K562 (cell line): ENCODE measurements around the gene KCNJ4. TPM values are rescaled to one million over a fixed set of nuclear protein-coding genes. Genes with fewer than 3 reads are reported as not detected.
"Not testable (repeated sequence)": the region's sequence is repeated elsewhere in the genome, so short reads cannot be mapped to it uniquely, and the experiment has no call there.

Experiments
- ATAC-seq: fragments of 200-7000 bp; cut with Tn5 transposase; 3 replicates; pipeline ENCODE4 v1.9.1; 2020; ENCODE audit warnings: moderate library complexity
- BruUV-seq: library from RNA; stranded (reverse); fragments of 400-500 nt; replicated peaks from 2 replicates; lab custom pipeline; 2021; lab: Mats Ljungman, UMichigan
- CTCF ChIA-PET: fragments of 300-600 bp; formaldehyde crosslinking; extraction: SDS; loops from one replicate; lab custom pipeline; 2021; ENCODE audit warnings: low intra/inter-chr PET ratio; lab: Yijun Ruan, JAX
- POLR2A ChIA-PET: fragments of 300-600, 350-650 bp; sonication (Branson Sonifier 250); formaldehyde crosslinking; extraction: SDS; loops from one replicate; lab custom pipeline; 2021; ENCODE audit warnings: antibody characterized with exemption, inconsistent platforms; lab: Yijun Ruan, JAX
- DNase-seq, 4 experiments: peaks; one replicate each; pipeline versions ENCODE4 v3.0.0 to v3.0.0-alpha.2; 2011 to 2018; ENCODE audit warnings: low spot score in 3 of 4, mixed read lengths in 3 of 4; ENCODE audit errors: extremely low read depth in 1 of 4
- FAIRE-seq: peaks from 2 replicates; lab custom pipeline; 2011; peaks lifted over from hg19 to GRCh38; lab: Jason Lieb, UNC
- H2AFZ ChIP-seq: 2 replicates; pipeline ENCODE4 v1.6.0; 2011; ENCODE audit warnings: low read depth, low read length, control low read depth, inconsistent platforms
- H3K27ac ChIP-seq: fragments of 200-600 bp; 3 replicates; pipeline ENCODE4 v1.8.0; 2011; ENCODE audit warnings: low read depth, mild to moderate bottlenecking, control low read depth, inconsistent platforms, low read length, moderate library complexity, mixed read lengths; ENCODE audit errors: extremely low read depth
- H3K27me3 ChIP-seq, 2 experiments: fragments of 300-600 bp in 1 of 2; 2 replicates in 1 of 2; 3 replicates in 1 of 2; pipeline versions ENCODE4 v1.6.0 to v1.8.0; 2011; ENCODE audit warnings: inconsistent platforms in 2 of 2, low read length in 2 of 2, mild to moderate bottlenecking in 1 of 2, mixed read lengths in 1 of 2, moderate library complexity in 1 of 2; ENCODE audit not compliant: control insufficient read depth in 2 of 2, insufficient read depth in 2 of 2
- H3K36me3 ChIP-seq: fragments of 300-600 bp; 3 replicates; pipeline ENCODE4 v1.8.0; 2011; ENCODE audit warnings: mild to moderate bottlenecking, low read length, inconsistent platforms; ENCODE audit not compliant: control insufficient read depth, insufficient read depth
- H3K4me1 ChIP-seq, 2 experiments: fragments of 200-600 bp in 1 of 2; replicated peaks in 1 of 2; 2 replicates in 1 of 2; 3 replicates in 1 of 2; pipeline versions ENCODE4 v1.5.1 to v1.8.0; 2011; ENCODE audit warnings: inconsistent platforms in 2 of 2, low read length in 2 of 2, mild to moderate bottlenecking in 1 of 2, mixed read lengths in 1 of 2, moderate library complexity in 1 of 2; ENCODE audit not compliant: control insufficient read depth in 2 of 2, insufficient read depth in 2 of 2
- H3K4me2 ChIP-seq: 2 replicates; pipeline ENCODE4 v1.6.1; 2011; ENCODE audit warnings: low read length, control low read depth, inconsistent platforms, mixed read lengths; ENCODE audit not compliant: insufficient read depth
- H3K4me3 ChIP-seq: fragments of 200-600 bp; sonication (generic), shearing (Covaris generic); 2 replicates; pipeline ENCODE4 v1.5.1; 2016; ENCODE audit warnings: control low read depth, inconsistent platforms
- H3K79me2 ChIP-seq: fragments of 200-600 bp; 3 replicates; pipeline ENCODE4 v1.8.0; 2011; ENCODE audit warnings: low read length, inconsistent platforms; ENCODE audit not compliant: control insufficient read depth, insufficient read depth
- H3K9ac ChIP-seq, 2 experiments: 2 replicates each; pipeline versions ENCODE4 v1.6.0 to v1.6.1; 2011; ENCODE audit warnings: low read depth in 2 of 2, low read length in 2 of 2, control low read depth in 1 of 2, inconsistent platforms in 1 of 2, mild to moderate bottlenecking in 1 of 2, mixed read lengths in 1 of 2; ENCODE audit not compliant: insufficient read depth in 1 of 2
- H3K9me1 ChIP-seq: one replicate; pipeline ENCODE4 v1.6.0; 2011; ENCODE audit warnings: inconsistent platforms, mild to moderate bottlenecking, low read length, moderate library complexity; ENCODE audit not compliant: control insufficient read depth, insufficient read depth
- H3K9me3 ChIP-seq: replicated peaks from 2 replicates; pipeline ENCODE4 v1.5.1; 2011; ENCODE audit warnings: low read depth, low read length, inconsistent platforms; ENCODE audit not compliant: control insufficient read depth, insufficient read depth
- H4K20me1 ChIP-seq: replicated peaks from 2 replicates; pipeline ENCODE4 v1.6.1; 2011; ENCODE audit warnings: low read length, inconsistent platforms, mixed read lengths; ENCODE audit not compliant: control insufficient read depth, insufficient read depth
- MCM2 ChIP-seq: fragments of 450-650 bp; IDR thresholded peaks from 2 replicates; pipeline ENCODE4 v1.6.1; 2017; ENCODE audit warnings: low read depth, mild to moderate bottlenecking
- TSC22D4 ChIP-seq: fragments of 450-650 bp; IDR thresholded peaks from 2 replicates; pipeline ENCODE4 v1.6.1; 2016; ENCODE audit warnings: missing genetic modification characterization, missing biosample characterization, control low read depth
- ZNF217 ChIP-seq: sonication (generic); formaldehyde crosslinking; IDR thresholded peaks from 2 replicates; pipeline ENCODE4 v1.8.0; 2022; ENCODE audit warnings: mild to moderate bottlenecking, missing genetic modification reagents
- WGBS: fragments of 100-300 bp; shearing (Covaris generic); methylation state at CpG from one replicate; pipeline ENCODE4 v1.1.6; 2016; ENCODE audit warnings: low coverage, mixed read lengths; ENCODE audit not compliant: insufficient coverage; ENCODE audit errors: missing lambda C conversion rate; 5-methylcytosine and 5-hydroxymethylcytosine counted together
- in situ Hi-C: fragments of 300-500 bp; cut with MboI; formaldehyde crosslinking; loops from 4 replicates; pipeline ENCODE4 v1.15.0; 2018; ENCODE audit warnings: inconsistent platforms, mixed read lengths
- intact Hi-C: fragments of 100-400 bp; cut with micrococcal nuclease; formaldehyde crosslinking; loops from 2 replicates; pipeline ENCODE4 v1.14.2; 2022
- polyA plus RNA-seq, 8 experiments: library from polyadenylated mRNA; depleted of rRNA in 4 of 8; stranded (reverse) in 5 of 8; unstranded in 3 of 8; fragments of >200 nt; fragmentation: Nextera tagmentation in 2 of 8; fragmentation: Illumina TruSeq in 1 of 8; extraction: Ambion mirVana in 2 of 8; extraction: Trizol in 1 of 8; gene quantifications; 2 replicates each; pipeline versions ENCODE4 v1.2.1 to v1.2.3, GENCODE V29; 2011 to 2014; ENCODE audit warnings: inconsistent platforms in 1 of 8, missing spikeins in 1 of 8
- total RNA-seq, 7 experiments: library from RNA; depleted of rRNA in 6 of 7; stranded (reverse); fragments of >200 nt in 6 of 7; fragmentation: Illumina TruSeq in 2 of 7; extraction: Trizol in 2 of 7; gene quantifications; 2 replicates each; pipeline versions ENCODE4 v1.2.1 to v1.2.3, GENCODE V29; 2011 to 2021; ENCODE audit warnings: low replicate concordance in 1 of 7
- TF ChIP-seq, protein P1 (sequence below), 2 experiments: IDR thresholded peaks; 2 replicates each; pipeline ENCODE4 v1.6.1; 2011; ENCODE audit warnings: borderline replicate concordance in 1 of 2, control low read depth in 1 of 2, low read depth in 1 of 2, low read length in 1 of 2, mild to moderate bottlenecking in 1 of 2, mixed read lengths in 1 of 2, moderate library complexity in 1 of 2; ENCODE audit not compliant: insufficient read depth in 1 of 2, insufficient read length in 1 of 2, poor library complexity in 1 of 2, severe bottlenecking in 1 of 2; ENCODE audit errors: extremely low read depth in 1 of 2

KCNJ4 gene
- total and polyA plus RNA-seq, 9 of the 15 experiments (the other 6 are each of a cell fraction or from before 2014, with no cell fraction given): 0.07 to 0.55 (median 0.09) TPM; not detected in 4

- TF ChIP-seq, protein P1, sequence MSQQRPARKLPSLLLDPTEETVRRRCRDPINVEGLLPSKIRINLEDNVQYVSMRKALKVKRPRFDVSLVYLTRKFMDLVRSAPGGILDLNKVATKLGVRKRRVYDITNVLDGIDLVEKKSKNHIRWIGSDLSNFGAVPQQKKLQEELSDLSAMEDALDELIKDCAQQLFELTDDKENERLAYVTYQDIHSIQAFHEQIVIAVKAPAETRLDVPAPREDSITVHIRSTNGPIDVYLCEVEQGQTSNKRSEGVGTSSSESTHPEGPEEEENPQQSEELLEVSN (IDR thresholded peaks at IDR 0.05; ENCODE audit: borderline replicate concordance in 1 of 2, extremely low read depth in 1 of 2, insufficient read depth in 1 of 2, insufficient read length in 1 of 2, low read depth in 1 of 2, low read length in 1 of 2, poor library complexity in 1 of 2, severe bottlenecking in 1 of 2): no peak
- TF ChIP-seq ZNF217: no peak
- no peak for TF ChIP-seq MCM2
- no peak for TF ChIP-seq TSC22D4 (tag)
Measured at GRCh38 chr22:38471237-38471636, 16.2 kb upstream of the KCNJ4 start (continued).

DNA sequence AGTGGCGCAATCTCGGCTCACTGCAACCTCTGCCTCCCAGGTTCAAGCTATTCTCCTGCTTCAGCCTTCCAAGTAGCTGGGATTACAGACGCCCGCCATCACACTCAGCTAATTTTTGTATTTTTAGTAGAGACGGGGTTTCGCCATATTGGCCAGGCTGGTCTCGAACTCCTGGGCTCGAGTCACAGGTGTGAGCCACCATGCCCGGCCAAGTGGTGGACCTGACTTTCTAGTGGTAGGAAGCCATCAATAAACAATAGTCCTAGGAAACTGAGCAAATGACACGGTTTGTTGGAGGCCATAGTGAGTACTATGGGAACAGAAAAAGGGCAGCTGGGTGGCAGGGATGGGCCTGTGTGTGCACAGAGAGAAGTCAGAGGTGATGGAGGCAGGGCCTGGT is 15.2 kb upstream of the KCNJ4 start:
- H3K4me3 ChIP-seq, FAIRE-seq, in situ Hi-C loops, H3K27me3 ChIP-seq, H3K9ac ChIP-seq, intact Hi-C loops, H4K20me1 ChIP-seq, H3K79me2 ChIP-seq, H3K9me1 ChIP-seq, DNase-seq, CTCF ChIA-PET, BruUV-seq, H3K4me2 ChIP-seq, H3K36me3 ChIP-seq, H3K27ac ChIP-seq, ATAC-seq, H2AFZ ChIP-seq, H3K9me3 ChIP-seq: not testable (repeated sequence)
- H3K4me1 ChIP-seq: peaks cover 8 to 33% of the 10 kb centered on the region in 2 experiments; a peak in 4 of 5 replicates
- POLR2A ChIA-PET: interaction anchor here (1.5 kb wide), 1 partner anchor 10 kb away, joined by 4 read pairs; no protein-coding TSS in a partner anchor
- 72% methylated on average over 4 of the region's 10 CpGs for WGBS
